Panc1 (cell line): ENCODE data around the gene DPYD. TPM values are rescaled to one million over a fixed set of nuclear protein-coding genes. Genes with fewer than 3 reads are reported as not detected.

Experiments
- ATAC-seq: fragments of 200-7000 bp; cut with Tn5 transposase; 2 replicates; pipeline ENCODE4 v1.9.1; 2020; ENCODE audit warnings: mild to moderate bottlenecking, moderate library complexity
- BruUV-seq: library from RNA; stranded (reverse); fragments of 400-500 nt; replicated peaks from 2 replicates; lab custom pipeline; 2021; lab: Mats Ljungman, UMichigan
- CTCF ChIA-PET: fragments of 300-600 bp; sonication (Branson Sonifier 250); formaldehyde crosslinking; loops from one replicate; lab custom pipeline; 2022; ENCODE audit warnings: antibody characterized with exemption; lab: Charles Lee
- POLR2A ChIA-PET: fragments of 300-600 bp; sonication (Branson Sonifier 250); formaldehyde crosslinking; loops from one replicate; lab custom pipeline; 2022; ENCODE audit warnings: antibody characterized with exemption; lab: Charles Lee
- DNase-seq: peaks from one replicate; pipeline ENCODE4 v3.0.0-alpha.2; 2010; ENCODE audit warnings: low read depth, low spot score
- H3K27ac ChIP-seq: 2 replicates; pipeline ENCODE4 v1.5.1; 2011; ENCODE audit warnings: mild to moderate bottlenecking, low read length, inconsistent platforms
- H3K27me3 ChIP-seq: fragments of 200-500 bp; sonication (Bioruptor generic); 2 replicates; pipeline ENCODE4 v1.6.0; 2014; ENCODE audit warnings: low read length, inconsistent platforms; ENCODE audit not compliant: control insufficient read depth, insufficient read depth
- H3K36me3 ChIP-seq: fragments of 200-500 bp; sonication (Bioruptor generic); 2 replicates; pipeline ENCODE4 v1.5.1; 2014; ENCODE audit warnings: inconsistent platforms, mild to moderate bottlenecking, low read length, moderate library complexity; ENCODE audit not compliant: control insufficient read depth, insufficient read depth
- H3K4me1 ChIP-seq: 2 replicates; pipeline ENCODE4 v1.5.1; 2011; ENCODE audit warnings: inconsistent platforms, mild to moderate bottlenecking, low read length, moderate library complexity; ENCODE audit not compliant: control insufficient read depth, insufficient read depth
- H3K4me3 ChIP-seq, 2 experiments: 2 replicates each; pipeline ENCODE4 v1.5.1; 2011 to 2012; ENCODE audit warnings: low read depth in 2 of 2, low read length in 2 of 2, mild to moderate bottlenecking in 2 of 2, inconsistent platforms in 1 of 2, moderate library complexity in 1 of 2
- H3K9me3 ChIP-seq: fragments of 200-500 bp; sonication (Bioruptor generic); 2 replicates; pipeline ENCODE4 v1.5.1; 2014; ENCODE audit warnings: low read depth, mild to moderate bottlenecking, inconsistent platforms, low read length, moderate library complexity; ENCODE audit not compliant: control insufficient read depth, insufficient read depth
- POLR2AphosphoS5 ChIP-seq: IDR thresholded peaks from 2 replicates; pipeline ENCODE4 v1.6.1; 2012; ENCODE audit warnings: mild to moderate bottlenecking, low read depth, low read length, moderate library complexity
- SIN3A ChIP-seq: IDR thresholded peaks from 2 replicates; pipeline ENCODE4 v1.6.1; 2012; ENCODE audit warnings: low read depth, mild to moderate bottlenecking, low read length, moderate library complexity, borderline replicate concordance; ENCODE audit not compliant: insufficient read depth
- TCF7L2 ChIP-seq: IDR thresholded peaks from 2 replicates; pipeline ENCODE4 v1.6.1; 2011; ENCODE audit warnings: mild to moderate bottlenecking, low read depth, low read length, inconsistent platforms
- in situ Hi-C: cut with HindIII; loops from 2 replicates; pipeline ENCODE4 v1.10.0; 2016; ENCODE audit warnings: low sequenced_read_pairs, low pct_unique_long_range_greater_than_20kb
- intact Hi-C: fragments of 100-400 bp; cut with micrococcal nuclease; formaldehyde crosslinking; loops from one replicate; pipeline ENCODE4 v1.10.0; 2022; ENCODE audit not compliant: unreplicated experiment
- total RNA-seq: library from RNA; stranded (reverse); gene quantifications from one replicate; pipeline ENCODE4 v1.2.1, GENCODE V29; 2021; ENCODE audit not compliant: unreplicated experiment
- TF ChIP-seq, protein P1 (sequence below): fragments of 450-650 bp; IDR thresholded peaks from 2 replicates; pipeline ENCODE4 v1.5.1; 2017; ENCODE audit warnings: mild to moderate bottlenecking
- TF ChIP-seq, protein P2 (sequence below), 2 experiments: IDR thresholded peaks; 2 replicates each; pipeline ENCODE4 v1.6.1; 2011 to 2012; ENCODE audit warnings: low read depth in 2 of 2, control low read depth in 1 of 2, low read length in 1 of 2, mild to moderate bottlenecking in 1 of 2, moderate library complexity in 1 of 2; ENCODE audit not compliant: insufficient read depth in 1 of 2

Gene DPYD
- total RNA-seq, 1 experiment from 2014 or later: 2.0 TPM

DNA sequence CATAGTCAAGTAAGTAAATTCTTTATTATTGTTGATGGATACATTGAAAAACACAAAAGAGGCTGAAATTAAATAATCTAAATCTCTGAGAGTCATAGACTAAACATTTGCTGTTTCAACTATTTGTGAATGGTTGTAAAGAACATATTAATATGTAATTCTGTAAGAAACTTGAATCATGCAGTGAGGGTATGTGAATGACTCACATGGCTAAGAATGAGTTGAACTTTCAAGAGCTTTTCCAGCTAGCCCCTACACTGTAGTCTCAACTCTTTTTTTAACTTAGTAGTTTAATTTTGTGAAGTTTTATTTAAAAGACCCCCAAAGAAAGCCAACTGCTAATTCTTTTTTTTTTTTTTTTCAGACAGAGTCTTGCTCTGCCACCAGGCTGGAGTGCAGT lies 588.1 kb downstream of the DPYD start:
- no peak overlapping the region for H3K27ac ChIP-seq
- no peak for DNase-seq
- ATAC-seq: no peak
- H3K4me1 ChIP-seq: no peaks in the 10 kb centered on the region
- ChIA-PET CTCF (no interaction called here), POLR2A (no interaction called here)
- H3K4me3 ChIP-seq: no peak overlapping the region
- in situ Hi-C loops: no loop called here
- intact Hi-C loops: no loop called here
- H3K36me3 ChIP-seq: no peaks in the 10 kb centered on the region
- H3K9me3 ChIP-seq: no peaks in the 10 kb centered on the region
- H3K27me3 ChIP-seq: no peaks in the 10 kb centered on the region
- BruUV-seq: no TSS peak
- TF ChIP-seq POLR2AphosphoS5: no peak
- TF ChIP-seq, protein P1, sequence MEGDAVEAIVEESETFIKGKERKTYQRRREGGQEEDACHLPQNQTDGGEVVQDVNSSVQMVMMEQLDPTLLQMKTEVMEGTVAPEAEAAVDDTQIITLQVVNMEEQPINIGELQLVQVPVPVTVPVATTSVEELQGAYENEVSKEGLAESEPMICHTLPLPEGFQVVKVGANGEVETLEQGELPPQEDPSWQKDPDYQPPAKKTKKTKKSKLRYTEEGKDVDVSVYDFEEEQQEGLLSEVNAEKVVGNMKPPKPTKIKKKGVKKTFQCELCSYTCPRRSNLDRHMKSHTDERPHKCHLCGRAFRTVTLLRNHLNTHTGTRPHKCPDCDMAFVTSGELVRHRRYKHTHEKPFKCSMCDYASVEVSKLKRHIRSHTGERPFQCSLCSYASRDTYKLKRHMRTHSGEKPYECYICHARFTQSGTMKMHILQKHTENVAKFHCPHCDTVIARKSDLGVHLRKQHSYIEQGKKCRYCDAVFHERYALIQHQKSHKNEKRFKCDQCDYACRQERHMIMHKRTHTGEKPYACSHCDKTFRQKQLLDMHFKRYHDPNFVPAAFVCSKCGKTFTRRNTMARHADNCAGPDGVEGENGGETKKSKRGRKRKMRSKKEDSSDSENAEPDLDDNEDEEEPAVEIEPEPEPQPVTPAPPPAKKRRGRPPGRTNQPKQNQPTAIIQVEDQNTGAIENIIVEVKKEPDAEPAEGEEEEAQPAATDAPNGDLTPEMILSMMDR: no peak
- TF ChIP-seq SIN3A: no peak
- TF ChIP-seq, protein P2, sequence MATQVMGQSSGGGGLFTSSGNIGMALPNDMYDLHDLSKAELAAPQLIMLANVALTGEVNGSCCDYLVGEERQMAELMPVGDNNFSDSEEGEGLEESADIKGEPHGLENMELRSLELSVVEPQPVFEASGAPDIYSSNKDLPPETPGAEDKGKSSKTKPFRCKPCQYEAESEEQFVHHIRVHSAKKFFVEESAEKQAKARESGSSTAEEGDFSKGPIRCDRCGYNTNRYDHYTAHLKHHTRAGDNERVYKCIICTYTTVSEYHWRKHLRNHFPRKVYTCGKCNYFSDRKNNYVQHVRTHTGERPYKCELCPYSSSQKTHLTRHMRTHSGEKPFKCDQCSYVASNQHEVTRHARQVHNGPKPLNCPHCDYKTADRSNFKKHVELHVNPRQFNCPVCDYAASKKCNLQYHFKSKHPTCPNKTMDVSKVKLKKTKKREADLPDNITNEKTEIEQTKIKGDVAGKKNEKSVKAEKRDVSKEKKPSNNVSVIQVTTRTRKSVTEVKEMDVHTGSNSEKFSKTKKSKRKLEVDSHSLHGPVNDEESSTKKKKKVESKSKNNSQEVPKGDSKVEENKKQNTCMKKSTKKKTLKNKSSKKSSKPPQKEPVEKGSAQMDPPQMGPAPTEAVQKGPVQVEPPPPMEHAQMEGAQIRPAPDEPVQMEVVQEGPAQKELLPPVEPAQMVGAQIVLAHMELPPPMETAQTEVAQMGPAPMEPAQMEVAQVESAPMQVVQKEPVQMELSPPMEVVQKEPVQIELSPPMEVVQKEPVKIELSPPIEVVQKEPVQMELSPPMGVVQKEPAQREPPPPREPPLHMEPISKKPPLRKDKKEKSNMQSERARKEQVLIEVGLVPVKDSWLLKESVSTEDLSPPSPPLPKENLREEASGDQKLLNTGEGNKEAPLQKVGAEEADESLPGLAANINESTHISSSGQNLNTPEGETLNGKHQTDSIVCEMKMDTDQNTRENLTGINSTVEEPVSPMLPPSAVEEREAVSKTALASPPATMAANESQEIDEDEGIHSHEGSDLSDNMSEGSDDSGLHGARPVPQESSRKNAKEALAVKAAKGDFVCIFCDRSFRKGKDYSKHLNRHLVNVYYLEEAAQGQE (IDR thresholded peaks at IDR 0.05; ENCODE audit: insufficient read depth in 1 of 2, low read depth in 2 of 2, low read length in 1 of 2): no peak
- TF ChIP-seq TCF7L2: no peak

DNA sequence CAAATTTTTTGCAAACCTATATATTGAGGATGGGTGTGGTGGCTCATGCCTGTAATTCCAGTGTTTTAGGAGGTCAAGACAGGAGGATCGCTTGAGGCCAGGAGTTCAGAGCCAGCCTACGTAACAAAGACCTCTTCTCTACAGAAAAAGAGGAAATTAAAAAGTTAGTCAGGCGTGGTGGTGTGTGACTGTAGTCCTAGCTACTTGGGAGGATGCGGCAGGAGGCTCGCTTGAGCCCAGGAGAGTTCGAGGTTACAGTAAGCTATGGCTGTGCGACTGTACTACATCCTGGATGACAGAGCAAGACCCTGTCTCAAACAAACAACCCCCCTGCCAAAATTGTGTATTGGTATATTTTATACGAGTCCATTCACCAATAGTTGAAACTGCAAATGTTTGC lies 589.7 kb downstream of the DPYD start:
- H3K27ac ChIP-seq: no peak overlapping the region
- no peaks in the 10 kb centered on the region for H3K36me3 ChIP-seq
- ChIA-PET CTCF (no interaction called here), POLR2A (no interaction called here)
- intact Hi-C loops: no loop called here
- H3K9me3 ChIP-seq: no peaks in the 10 kb centered on the region
- H3K4me1 ChIP-seq: no peaks in the 10 kb centered on the region
- in situ Hi-C loops: no loop called here
- DNase-seq (no peak), ATAC-seq (no peak)
- BruUV-seq: no TSS peak
- no peak for TF ChIP-seq TCF7L2
- no peak for TF ChIP-seq SIN3A
- TF ChIP-seq, protein P2 (IDR thresholded peaks at IDR 0.05; ENCODE audit: insufficient read depth in 1 of 2, low read depth in 2 of 2, low read length in 1 of 2): no peak
- TF ChIP-seq POLR2AphosphoS5: no peak
- TF ChIP-seq, protein P1: no peak
- H3K27me3 ChIP-seq: no peaks in the 10 kb centered on the region
- no peak overlapping the region for H3K4me3 ChIP-seq
